Epithelial cell of esophagus (primary cell): ENCODE measurements around the gene PSORS1C2.

Experiments used
- DNase-seq: peaks from one replicate; pipeline ENCODE4 v3.0.0; 2010; ENCODE audit warnings: low read depth
- H3K4me3 ChIP-seq: 2 replicates; pipeline ENCODE4 v1.5.1; 2011; ENCODE audit warnings: mild to moderate bottlenecking, low read length, control low read depth
- TF ChIP-seq, protein P1 (sequence below): IDR thresholded peaks from 2 replicates; pipeline ENCODE4 v1.5.1; 2011; ENCODE audit warnings: low read depth, mild to moderate bottlenecking, low read length, control low read depth, inconsistent platforms; ENCODE audit not compliant: insufficient read depth; ENCODE audit errors: missing control alignments

The PSORS1C2 gene

DNA sequence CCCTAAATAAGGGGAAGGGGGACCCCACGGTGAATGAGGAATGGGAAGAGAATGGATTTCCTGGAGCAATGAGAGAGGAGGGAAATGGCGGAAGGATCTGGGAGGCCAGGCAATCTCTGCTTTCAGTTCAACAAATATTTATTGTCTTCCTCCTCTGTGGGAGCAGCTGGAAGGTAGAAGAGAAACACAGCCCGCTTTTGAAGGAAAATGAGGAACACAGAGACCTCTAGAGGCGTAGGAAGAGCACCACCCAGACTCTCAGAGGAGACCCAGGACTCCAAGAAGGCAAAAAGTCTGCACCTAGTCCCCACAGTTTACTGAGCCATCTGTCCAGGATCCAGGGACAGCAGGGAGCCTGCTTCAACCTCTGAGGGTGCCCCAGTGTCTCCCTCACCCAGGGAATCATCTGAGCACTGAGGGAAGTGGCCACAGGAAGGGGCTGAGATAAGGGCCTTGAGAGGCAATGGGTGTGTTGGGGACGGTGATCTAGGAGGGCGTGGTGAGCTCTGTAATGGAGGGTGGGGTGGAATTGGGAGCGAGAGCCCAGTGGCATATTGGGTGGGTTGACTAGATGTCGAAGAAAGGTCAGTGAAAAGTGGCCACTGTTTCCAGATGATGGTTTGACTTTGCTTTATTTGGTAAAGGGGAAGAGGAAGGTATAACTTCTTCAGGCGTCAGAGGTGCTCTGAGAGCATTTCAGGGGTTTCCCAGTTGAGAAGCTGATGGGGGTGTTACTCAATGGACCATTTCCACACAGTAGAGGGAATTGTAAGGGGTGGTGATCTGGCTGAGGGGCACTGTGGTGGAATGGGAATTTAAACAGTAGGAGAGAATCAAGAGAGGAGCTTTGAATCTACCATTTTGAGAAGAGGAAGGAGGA is 23.7 kb downstream of the PSORS1C2 start:
- DNase-seq = peak; percentile 71
- TF ChIP-seq, protein P1, sequence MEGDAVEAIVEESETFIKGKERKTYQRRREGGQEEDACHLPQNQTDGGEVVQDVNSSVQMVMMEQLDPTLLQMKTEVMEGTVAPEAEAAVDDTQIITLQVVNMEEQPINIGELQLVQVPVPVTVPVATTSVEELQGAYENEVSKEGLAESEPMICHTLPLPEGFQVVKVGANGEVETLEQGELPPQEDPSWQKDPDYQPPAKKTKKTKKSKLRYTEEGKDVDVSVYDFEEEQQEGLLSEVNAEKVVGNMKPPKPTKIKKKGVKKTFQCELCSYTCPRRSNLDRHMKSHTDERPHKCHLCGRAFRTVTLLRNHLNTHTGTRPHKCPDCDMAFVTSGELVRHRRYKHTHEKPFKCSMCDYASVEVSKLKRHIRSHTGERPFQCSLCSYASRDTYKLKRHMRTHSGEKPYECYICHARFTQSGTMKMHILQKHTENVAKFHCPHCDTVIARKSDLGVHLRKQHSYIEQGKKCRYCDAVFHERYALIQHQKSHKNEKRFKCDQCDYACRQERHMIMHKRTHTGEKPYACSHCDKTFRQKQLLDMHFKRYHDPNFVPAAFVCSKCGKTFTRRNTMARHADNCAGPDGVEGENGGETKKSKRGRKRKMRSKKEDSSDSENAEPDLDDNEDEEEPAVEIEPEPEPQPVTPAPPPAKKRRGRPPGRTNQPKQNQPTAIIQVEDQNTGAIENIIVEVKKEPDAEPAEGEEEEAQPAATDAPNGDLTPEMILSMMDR = peak; percentile 52
- H3K4me3 ChIP-seq = peak overlapping the region; percentile 55

DNA sequence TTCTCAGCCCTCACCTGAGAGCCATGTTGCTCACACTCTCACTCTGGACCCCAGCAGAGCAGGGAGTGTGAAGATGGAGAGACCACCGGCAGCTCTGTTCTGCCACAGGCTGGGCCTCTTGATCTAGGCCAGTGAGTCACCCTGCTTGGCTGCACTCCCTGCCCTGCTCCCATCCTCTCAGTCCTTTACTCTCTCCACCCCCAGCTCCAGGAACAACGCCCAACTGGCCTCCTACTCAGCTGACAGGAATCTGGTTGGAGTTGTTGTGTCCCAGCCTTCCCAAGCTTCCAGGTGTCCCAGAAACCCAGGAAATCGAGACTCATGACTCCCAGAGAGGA is 24.4 kb downstream of the PSORS1C2 start, which contains the start of gene PSORS1C1:
Gene PSORS1C1 (plus strand): TSS at position 260 of the 338 bp plus-strand sequence. CDS start 14,833 bp downstream, outside the sequence.
- TF ChIP-seq, protein P1 = no peak
- DNase-seq = peak; percentile 98
- peak within 1 kb of the TSS; percentile 55 for H3K4me3 ChIP-seq

DNA sequence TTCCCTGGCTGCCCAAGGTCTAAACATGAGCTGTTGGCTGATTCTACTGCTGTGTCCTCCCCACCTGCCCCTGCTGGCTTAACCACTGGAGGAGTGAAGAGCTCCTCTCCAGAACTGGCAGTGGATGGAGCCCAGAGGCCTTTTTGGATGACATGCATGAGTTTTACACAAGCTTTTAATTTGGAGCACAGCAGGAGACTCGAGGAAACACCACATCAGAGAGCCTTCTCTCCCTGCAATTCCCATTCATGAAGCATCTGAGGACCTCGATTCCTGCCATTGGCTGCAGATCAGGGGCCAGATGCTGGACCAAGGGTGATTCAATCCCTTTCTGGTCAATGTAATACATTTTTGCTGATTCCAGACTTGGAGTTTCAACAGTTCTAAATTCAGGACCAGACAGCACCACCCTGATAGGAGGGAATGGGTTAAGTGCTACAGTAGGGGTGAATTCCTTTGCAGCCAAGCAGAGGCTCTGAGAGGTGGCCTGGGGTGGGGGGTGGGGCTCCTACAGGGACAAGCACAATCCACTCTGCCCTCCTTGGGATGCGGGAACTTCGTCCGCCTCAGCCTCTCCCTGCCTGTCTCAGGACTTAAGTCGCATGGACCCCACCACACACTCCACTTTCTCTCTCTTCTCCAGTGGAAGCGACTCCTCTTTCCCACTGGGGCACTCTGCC is 24.9 kb downstream of the PSORS1C2 start:
- no peak for DNase-seq

DNA sequence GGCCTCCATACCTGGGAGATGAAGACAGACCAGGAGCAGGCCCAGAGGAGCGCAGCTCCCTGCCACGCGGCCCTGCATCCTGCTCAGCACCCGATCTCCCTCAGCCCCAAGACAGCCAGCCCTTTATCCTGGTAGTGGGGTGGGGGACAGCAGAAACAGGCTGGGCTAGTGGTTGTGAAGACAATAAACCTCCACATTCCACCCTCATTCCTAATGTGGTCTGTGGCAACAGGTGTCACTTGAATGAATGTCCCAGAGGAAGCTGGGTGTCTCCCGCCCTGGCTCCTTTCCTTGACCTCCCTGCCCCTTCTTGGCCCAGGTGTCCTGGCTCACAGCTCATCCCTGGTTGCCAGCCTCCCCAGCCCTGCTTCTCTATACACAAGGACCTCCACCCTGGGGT is 26.4 kb downstream of the PSORS1C2 start, which contains the start of gene C6orf15:
Gene C6orf15 (minus strand): TSS at position 98 of the 400 bp plus-strand sequence. CDS start 20 bp downstream, at position 78.
- DNase-seq = no peak
- no peak within 1 kb of the TSS for H3K4me3 ChIP-seq
- TF ChIP-seq, protein P1 = no peak

More for the DNA sequence above, 24.9 kb downstream of the PSORS1C2 start:
- TF ChIP-seq, protein P1 = no peak
- H3K4me3 ChIP-seq = no peak overlapping the region

DNA sequence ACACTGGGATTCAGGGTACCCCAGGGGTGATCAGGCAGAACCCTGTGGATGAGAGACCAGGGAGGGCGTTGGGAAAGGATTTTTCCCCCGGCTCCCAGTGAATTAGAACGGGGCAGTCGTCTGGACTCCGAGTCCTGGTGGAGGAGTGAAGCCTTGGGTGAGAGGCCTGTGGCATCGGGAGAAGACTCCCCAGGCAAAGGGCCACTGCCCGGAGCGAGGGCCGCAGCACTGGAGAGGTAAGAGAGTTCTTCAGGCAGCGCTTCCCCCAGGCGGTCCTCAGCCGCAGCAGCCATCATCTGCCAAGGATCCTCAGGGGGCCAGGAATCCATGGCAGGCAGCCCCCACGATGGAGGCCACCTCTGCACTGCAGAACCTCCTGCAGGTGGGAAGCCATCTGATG is 27.2 kb downstream of the PSORS1C2 start:
- TF ChIP-seq, protein P1 = no peak
- DNase-seq = no peak
- H3K4me3 ChIP-seq = no peak overlapping the region

DNA sequence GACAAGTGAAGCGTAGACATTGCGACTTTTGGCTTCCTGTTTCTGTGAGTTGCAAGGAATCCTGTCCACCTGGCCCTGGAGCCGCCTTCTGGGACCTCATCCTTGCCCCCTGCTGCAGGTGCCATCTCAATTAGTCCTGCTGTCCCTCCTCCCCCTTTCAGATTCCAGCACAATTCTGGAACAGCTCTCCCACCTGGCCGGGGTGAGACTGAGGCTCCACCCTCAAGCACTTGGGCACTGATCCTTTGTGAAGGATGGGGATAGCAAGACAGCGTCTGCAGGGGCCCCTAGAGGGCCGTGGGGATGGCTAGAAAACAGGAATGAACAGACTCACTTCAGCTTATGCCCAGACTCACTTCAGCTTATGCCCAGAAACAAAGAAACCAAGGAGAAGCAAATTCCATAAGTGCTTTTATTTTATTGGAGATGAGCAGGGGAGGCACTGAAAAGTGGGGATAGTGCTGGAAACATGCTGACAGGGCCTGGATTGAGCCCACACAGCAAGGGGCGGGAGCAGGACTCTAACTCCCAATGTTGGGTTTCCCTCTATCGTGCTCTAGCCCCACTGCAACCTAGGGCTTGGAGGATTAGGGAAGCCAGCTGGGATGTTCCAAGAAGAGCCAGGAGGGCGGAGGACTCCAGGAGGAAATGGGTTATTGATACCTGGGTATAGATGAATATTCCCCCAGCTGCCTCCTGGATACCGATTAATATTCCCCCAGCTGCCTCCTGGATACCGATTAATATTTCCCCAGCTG is 27.9 kb downstream of the PSORS1C2 start:
- no peak for DNase-seq
- H3K4me3 ChIP-seq = no peak overlapping the region
- TF ChIP-seq, protein P1 = no peak
